AML-193 (cell line): ENCODE data around the gene GTPBP6.
"Not testable (repeated sequence)": the region's sequence is repeated elsewhere in the genome, so short reads cannot be mapped to it uniquely, and the experiment has no call there.

Experiments
- DNase-seq, 2 experiments: peaks; one replicate each; lab custom pipeline; 2025; lab: John Stamatoyannopoulos, UW

Gene GTPBP6

GRCh38 chrX:264006-264405, 54.6 kb downstream of the GTPBP6 start:
- DNase-seq, result not testable (repeated sequence)

DNA sequence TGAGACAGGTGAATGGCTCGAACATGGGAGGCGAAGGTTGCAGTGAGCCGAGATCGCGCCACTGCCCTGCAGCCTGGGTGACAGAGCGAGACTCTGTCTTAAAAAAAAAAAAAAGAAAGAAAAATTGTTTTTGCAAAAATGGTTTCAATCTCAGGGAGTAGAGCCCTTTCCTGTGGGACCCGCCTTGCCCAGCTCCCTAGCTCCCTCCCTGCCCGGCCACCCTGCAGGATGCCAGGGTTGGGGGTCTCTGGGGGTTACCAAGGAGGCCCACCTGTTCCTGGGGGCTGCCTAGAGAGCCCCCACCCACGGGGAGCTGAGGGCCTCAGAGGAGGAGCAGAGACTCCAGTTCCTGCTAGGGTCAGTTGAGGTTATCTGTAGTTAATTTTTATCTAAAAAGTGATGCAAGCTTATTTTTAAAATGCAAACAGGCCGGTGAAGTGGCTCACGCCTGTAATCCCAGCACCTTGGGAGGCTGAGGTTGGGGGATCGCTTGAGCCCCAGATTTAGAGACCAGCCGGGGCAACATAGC, 56.2 kb downstream of the GTPBP6 start:
- no peak for DNase-seq

GRCh38 chrX:261919-262352, 56.7 kb downstream of the GTPBP6 start:
- no peak for DNase-seq

DNA sequence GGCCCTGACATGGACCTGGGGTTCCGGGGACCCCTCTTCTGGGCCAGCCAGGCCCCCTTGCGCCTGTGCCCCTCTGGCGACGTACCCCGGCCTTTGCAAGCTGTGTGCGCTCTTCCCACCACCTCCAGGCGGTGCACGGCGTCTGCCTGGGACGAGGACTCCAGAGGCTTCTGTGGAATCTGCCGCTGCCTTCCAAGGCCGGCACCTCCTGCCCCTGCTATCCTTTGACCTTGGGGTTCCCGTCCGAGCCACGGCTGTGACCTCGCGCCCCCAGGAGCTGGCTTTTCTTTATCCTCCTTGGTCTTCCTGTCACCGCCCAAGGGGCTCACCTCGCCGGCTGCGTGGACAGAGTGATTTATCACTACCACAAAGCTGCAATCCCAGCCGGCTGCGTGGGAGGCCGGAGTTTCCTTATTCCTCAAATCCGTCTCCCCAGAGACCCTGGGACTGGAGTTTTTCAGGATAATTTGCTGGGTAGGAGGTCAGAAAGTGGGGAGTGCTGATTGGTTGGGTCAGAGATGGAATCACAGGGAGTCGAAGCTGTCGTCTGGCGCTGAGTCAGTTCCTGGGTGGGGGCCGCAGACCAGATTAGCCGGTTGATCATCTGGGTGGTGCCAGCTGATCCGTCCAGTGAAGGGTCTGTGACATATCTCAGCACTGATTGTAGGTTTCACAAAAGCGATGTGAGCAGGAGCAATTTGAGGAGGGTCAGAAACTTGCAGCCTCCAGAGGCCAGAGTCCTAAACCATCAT, 57.3 kb downstream of the GTPBP6 start:
- DNase-seq, result no peak

GRCh38 chrX:259692-260355, 58.8 kb downstream of the GTPBP6 start:
- no peak for DNase-seq

GRCh38 chrX:258291-259040, 60.1 kb downstream of the GTPBP6 start:
- DNase-seq, result no peak

DNA sequence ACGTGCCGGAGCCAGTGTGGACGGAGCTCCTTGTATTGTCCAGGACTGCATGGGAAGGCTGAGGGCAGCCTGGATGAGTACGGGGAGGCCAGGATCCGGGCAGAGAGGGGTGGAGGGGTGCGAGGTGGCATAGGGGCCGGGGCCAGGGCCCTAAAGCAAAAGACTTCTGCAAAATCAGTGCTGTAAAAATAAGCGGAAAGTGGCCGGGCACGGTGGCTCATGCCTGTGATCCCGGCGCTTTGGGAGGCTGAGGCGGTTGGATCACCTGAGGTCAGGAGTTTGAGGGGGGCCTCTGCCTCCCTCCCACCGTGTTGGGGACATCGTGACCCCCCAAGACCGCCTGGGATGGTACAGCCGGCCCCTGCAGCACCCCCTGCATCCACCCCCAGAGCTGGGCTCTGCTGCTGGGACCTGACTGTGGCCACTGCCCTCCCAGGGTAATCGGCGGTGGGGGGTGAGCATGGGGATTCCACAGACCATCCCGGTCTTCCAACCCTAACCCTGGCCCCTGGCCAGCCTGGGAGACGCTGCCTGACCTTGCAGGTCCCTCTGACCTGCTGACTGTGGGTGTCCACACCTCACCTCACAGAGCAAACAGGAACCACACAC, 60.8 kb downstream of the GTPBP6 start:
- DNase-seq, result no peak

DNA sequence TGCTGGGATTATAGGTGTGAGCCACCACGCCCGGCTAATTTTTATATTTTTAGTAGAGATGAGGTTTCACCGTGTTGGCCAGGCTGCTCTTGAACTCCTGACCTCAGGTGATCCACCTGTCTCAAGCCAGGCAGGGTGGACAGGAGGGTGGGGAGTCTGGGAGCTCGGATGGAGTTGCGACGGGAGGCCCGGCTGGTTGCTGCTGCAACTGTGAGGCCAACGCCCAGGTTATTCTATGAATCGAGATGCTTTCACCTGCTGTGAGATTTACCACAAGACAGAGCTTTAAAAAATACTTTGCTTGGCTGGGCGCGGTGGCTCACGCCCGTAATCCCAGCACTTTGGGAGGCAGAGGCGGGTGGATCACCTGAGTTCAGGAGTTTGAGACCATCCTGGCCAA, 61.5 kb downstream of the GTPBP6 start:
- not testable (repeated sequence) for DNase-seq

DNA sequence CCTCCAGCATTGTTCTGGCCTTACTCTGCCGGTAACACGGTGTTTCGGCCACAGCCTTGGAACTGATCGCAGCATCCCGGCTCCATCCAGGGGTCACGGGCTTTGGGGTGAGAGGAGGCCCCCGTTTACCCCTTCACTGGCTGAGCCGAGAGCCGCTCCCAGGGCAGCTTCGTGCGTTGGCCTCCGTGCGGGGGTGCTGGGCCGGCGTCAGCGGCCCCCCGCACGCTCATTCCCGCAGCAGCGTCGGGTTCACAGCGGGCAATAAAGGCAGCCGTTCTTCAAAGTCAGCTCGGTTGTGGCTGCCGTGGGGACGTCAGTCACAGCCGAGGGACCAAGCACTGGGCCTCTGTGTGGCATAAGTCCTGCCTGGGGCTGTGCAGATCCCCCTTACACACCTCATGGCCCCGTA, 62.7 kb downstream of the GTPBP6 start:
- DNase-seq, result no peak
